Measurements from ENCODE around the gene MARVELD1.

The MARVELD1 gene

DNA sequence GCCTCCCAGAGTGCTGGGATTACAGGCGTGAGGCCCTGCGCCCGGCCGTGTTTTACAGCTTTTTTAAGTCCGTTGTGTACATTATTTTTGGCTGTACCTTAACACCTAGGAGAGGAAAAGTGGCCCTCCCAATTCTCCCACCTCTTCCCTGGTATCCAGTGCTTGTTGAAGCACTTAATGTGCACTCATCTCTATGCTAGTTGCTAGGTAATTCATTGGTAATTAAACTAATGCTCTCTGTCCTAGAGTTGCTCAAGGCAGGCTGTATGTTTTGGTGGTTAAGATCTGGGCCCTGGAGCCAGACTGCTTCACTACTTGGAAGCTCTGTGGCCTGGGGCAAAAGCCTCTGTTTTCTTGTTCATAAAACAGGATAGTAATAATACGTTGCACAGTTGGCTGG is 46.1 kb upstream of the MARVELD1 start:
- Histone ChIP-seq H3F3A (ENCODE audit: insufficient read depth, low read length) (no peaks in the 10 kb centered on the region), H4K20me1 (ENCODE audit: insufficient read depth, low read length) (no peaks in the 10 kb centered on the region), H3K27ac (ENCODE audit: low read depth, low read length, poor library complexity, severe bottlenecking) (no peak overlapping the region), H3K36me3 (ENCODE audit: insufficient read depth, low read length) (peaks cover 9% of the 10 kb centered on the region), H3K4me3 (ENCODE audit: low read depth, low read length, poor library complexity, severe bottlenecking) (no peak overlapping the region), H3K9me3 (ENCODE audit: low read length) (no peaks in the 10 kb centered on the region), H3K4me1 (ENCODE audit: insufficient read depth, low read length, severe bottlenecking) (no peaks in the 10 kb centered on the region), H3K4me2 (ENCODE audit: low read length) (no peak overlapping the region), H3K79me2 (ENCODE audit: insufficient read depth, low read length) (no peaks in the 10 kb centered on the region), H3K9ac (ENCODE audit: low read length) (no peak overlapping the region), H3K9me2 (ENCODE audit: low read depth, low read length) (no peaks in the 10 kb centered on the region), H2AFZ (ENCODE audit: low read length) (no peak overlapping the region), H3K27me3 (ENCODE audit: insufficient read depth, low read length) (no peaks in the 10 kb centered on the region)
- TF ChIP-seq, protein P1, sequence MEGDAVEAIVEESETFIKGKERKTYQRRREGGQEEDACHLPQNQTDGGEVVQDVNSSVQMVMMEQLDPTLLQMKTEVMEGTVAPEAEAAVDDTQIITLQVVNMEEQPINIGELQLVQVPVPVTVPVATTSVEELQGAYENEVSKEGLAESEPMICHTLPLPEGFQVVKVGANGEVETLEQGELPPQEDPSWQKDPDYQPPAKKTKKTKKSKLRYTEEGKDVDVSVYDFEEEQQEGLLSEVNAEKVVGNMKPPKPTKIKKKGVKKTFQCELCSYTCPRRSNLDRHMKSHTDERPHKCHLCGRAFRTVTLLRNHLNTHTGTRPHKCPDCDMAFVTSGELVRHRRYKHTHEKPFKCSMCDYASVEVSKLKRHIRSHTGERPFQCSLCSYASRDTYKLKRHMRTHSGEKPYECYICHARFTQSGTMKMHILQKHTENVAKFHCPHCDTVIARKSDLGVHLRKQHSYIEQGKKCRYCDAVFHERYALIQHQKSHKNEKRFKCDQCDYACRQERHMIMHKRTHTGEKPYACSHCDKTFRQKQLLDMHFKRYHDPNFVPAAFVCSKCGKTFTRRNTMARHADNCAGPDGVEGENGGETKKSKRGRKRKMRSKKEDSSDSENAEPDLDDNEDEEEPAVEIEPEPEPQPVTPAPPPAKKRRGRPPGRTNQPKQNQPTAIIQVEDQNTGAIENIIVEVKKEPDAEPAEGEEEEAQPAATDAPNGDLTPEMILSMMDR (IDR thresholded peaks at IDR 0.05; ENCODE audit: low read length) = no peak
- TF ChIP-seq EZH2 (IDR thresholded peaks at IDR 0.05; ENCODE audit: borderline replicate concordance, low read length) = no peak

DNA sequence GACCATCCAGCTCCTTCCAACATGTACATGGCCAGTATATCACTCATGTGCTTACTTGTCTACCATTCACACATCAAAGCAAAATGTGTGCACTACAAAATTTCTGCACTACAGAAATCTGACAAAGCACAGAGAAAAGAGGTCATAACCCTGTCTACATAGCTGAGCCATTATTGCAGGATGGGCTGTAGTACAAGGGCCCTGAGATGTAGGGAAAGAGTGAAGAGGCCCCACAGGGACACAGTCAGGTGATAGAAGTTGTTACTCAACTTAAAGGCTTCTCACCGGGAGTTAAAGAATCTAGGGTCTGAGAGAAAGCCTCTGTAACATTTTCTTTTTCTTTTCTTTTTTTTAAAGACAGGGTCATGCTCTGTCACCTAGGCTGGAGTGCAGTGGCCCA is 44.0 kb upstream of the MARVELD1 start:
- no peak overlapping the region for H3K27ac ChIP-seq (ENCODE audit: low read depth, low read length, poor library complexity, severe bottlenecking)
- no peak overlapping the region for H3K4me3 ChIP-seq (ENCODE audit: low read depth, low read length, poor library complexity, severe bottlenecking)
- H3K9ac ChIP-seq (ENCODE audit: low read length) = no peak overlapping the region
- H3F3A ChIP-seq (ENCODE audit: insufficient read depth, low read length) = no peaks in the 10 kb centered on the region
- no peaks in the 10 kb centered on the region for H4K20me1 ChIP-seq (ENCODE audit: insufficient read depth, low read length)
- no peak overlapping the region for H3K4me2 ChIP-seq (ENCODE audit: low read length)
- H3K36me3 ChIP-seq (ENCODE audit: insufficient read depth, low read length) = peaks cover 9% of the 10 kb centered on the region
- no peaks in the 10 kb centered on the region for H3K9me2 ChIP-seq (ENCODE audit: low read depth, low read length)
- H3K27me3 ChIP-seq (ENCODE audit: insufficient read depth, low read length) = no peaks in the 10 kb centered on the region
- TF ChIP-seq, protein P1 (IDR thresholded peaks at IDR 0.05; ENCODE audit: low read length) = no peak
- TF ChIP-seq EZH2 (IDR thresholded peaks at IDR 0.05; ENCODE audit: borderline replicate concordance, low read length) = no peak
- no peaks in the 10 kb centered on the region for H3K4me1 ChIP-seq (ENCODE audit: insufficient read depth, low read length, severe bottlenecking)
- no peak overlapping the region for H2AFZ ChIP-seq (ENCODE audit: low read length)
- no peaks in the 10 kb centered on the region for H3K79me2 ChIP-seq (ENCODE audit: insufficient read depth, low read length)
- H3K9me3 ChIP-seq (ENCODE audit: low read length) = no peaks in the 10 kb centered on the region

DNA sequence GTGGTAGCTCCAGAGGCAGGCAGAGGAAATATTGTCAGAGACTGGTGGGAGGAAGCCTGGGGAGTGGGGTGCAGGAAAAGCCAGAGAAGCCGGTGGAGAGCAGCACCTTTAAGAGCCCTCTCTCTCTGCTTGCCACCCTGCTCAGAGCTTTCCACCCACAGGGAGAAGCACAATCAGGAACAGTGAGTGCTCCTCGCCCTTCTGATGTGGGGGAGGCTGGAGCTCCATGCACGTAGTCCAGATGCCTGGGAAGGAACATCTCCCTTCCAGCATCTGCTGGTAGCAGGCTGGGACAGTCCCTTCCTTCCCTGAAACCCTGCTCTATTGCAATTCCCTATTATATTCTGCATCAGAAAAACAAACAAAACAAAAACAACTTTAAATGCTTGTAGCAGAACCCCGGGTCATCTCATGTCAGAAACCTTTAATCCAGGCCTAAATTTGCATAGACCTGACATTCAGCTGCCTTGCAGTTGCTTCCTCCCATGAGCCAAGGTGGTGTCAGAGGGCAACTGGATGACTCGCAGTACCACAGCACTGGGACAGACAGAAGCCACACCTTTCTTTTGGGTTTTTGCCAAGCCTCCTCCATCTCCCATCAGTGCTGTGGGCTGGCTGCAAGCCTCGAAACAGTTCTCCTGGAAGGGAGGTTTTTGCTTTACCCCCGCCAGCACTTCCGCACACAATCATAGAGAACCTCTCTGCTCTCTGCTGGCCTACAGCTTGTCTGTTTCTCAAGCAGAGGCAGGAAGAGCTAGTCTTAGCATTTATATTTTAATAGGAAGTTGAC is 39.6 kb upstream of the MARVELD1 start:
- Histone ChIP-seq H3F3A (ENCODE audit: insufficient read depth, low read length) (no peaks in the 10 kb centered on the region), H3K9me3 (ENCODE audit: low read length) (no peaks in the 10 kb centered on the region), H3K4me1 (ENCODE audit: insufficient read depth, low read length, severe bottlenecking) (no peaks in the 10 kb centered on the region), H2AFZ (ENCODE audit: low read length) (no peak overlapping the region), H3K79me2 (ENCODE audit: insufficient read depth, low read length) (no peaks in the 10 kb centered on the region), H3K4me2 (ENCODE audit: low read length) (no peak overlapping the region), H3K9ac (ENCODE audit: low read length) (no peak overlapping the region), H4K20me1 (ENCODE audit: insufficient read depth, low read length) (no peaks in the 10 kb centered on the region), H3K9me2 (ENCODE audit: low read depth, low read length) (no peaks in the 10 kb centered on the region), H3K27me3 (ENCODE audit: insufficient read depth, low read length) (no peaks in the 10 kb centered on the region), H3K4me3 (ENCODE audit: low read depth, low read length, poor library complexity, severe bottlenecking) (no peak overlapping the region), H3K36me3 (ENCODE audit: insufficient read depth, low read length) (no peaks in the 10 kb centered on the region; the same call in 1 of the 2 replicates), H3K27ac (ENCODE audit: low read depth, low read length, poor library complexity, severe bottlenecking) (no peak overlapping the region)
- TF ChIP-seq, protein P1 (IDR thresholded peaks at IDR 0.05; ENCODE audit: low read length) = no peak
- no peak for TF ChIP-seq EZH2 (IDR thresholded peaks at IDR 0.05; ENCODE audit: borderline replicate concordance, low read length)
